CD4-positive, alpha-beta T cell treated with Interleukin-2 at 100 ng/mL for 4 hours (primary cell): ENCODE measurements around the gene HPSE2.
A peak's percentile ranks its signal among the peaks of the same experiment; 100 is the strongest.

Source experiments
- DNase-seq: peaks from one replicate; pipeline ENCODE4 v3.0.0-alpha.2; 2020; ENCODE audit warnings: low spot score

HPSE2 gene

DNA sequence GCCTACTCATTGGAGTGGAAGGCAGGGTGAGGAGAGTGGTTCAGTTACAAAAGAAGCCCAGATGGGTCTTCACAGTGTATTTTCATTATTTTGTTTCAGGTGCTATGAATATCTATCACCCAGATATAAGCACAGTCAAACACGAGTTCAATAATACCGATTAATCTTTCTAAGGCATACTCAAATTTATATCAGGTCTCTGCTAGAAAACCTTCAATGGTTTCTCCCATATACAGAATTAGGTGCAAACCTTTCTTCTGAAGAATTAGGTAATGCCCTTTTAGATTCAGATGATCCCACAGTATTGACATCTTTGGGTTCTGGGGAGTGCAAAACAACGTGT, 774.2 kb downstream of the HPSE2 start:
- DNase-seq, result no peak

DNA sequence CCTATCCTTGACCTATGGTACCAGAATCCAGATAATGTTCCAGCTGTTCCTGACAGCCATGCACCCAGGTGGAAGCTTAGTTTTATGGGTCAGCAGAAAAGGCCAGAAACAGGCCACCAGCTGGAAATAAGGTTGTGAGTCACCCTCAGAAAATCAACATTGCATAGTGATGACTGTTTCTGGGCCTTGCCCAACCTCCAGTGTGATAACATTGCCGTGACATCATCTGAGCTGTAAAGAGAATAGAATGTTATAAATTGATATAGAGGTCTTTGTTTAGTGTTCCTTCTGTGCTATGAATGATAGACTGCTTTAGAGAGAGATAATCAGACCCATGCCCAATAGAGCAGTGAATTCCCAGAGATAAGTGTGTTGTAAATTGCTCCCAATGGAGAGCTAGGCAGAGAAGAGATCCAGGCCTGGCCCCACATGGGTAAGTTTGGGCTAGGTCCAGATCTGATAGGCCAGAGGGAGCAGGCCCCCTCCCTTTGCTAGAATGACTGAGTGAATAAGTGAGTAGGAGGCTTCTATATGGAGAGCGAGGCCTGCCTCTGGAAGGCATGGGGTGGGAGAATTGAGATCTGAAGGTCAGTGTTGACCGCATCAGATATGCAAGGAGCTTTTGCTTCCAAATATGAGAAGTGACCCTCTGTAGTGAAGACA, 774.7 kb downstream of the HPSE2 start:
- DNase-seq, result no peak

DNA sequence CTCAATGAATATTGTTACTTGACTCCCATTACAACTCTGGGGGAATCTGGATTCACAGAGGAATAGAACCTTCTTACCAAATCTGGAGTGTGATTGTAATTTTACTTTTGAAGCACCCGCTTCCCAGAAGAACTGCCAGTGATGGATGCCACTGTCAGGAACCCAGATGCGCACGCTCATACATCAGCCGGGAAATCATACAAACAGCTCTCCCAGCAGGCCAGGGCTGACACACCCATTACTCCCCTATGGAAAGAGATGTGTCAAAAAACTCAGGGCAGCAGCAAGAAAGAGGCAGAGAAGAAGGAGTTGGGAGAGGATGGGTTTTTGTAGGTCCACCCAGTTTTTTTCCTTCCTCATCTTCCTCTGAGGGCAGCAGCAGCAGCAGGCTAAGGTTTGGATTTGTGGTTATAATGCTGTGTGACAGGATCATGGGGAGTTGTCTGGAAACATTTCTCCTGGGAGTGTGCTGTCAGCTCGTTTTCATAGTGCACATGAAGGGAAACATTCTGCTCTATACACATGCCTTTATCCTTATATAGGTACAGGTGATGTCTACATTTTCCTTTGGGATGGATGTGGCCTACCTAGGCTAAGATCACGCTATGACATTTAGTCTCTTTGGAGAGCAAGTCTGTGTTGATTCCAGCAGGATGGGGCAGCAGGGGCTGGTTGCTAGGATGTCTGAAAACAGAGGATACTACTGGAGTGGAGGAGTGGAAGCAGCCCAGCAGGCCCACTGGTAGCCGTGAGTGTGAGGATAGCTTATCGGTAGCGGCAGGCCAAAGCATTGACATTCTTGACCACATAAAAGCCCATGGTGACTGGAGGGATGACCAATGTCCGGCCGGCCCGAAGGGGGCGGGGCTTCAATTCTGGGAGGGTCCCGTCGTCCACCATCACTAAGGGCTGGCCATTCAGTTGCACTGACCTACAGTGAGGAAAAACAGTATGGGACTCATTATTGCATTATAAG, 776.6 kb downstream of the HPSE2 start:
- no peak for DNase-seq

GRCh38 chr10:98457721-98458120, 777.9 kb downstream of the HPSE2 start:
- no peak for DNase-seq

DNA sequence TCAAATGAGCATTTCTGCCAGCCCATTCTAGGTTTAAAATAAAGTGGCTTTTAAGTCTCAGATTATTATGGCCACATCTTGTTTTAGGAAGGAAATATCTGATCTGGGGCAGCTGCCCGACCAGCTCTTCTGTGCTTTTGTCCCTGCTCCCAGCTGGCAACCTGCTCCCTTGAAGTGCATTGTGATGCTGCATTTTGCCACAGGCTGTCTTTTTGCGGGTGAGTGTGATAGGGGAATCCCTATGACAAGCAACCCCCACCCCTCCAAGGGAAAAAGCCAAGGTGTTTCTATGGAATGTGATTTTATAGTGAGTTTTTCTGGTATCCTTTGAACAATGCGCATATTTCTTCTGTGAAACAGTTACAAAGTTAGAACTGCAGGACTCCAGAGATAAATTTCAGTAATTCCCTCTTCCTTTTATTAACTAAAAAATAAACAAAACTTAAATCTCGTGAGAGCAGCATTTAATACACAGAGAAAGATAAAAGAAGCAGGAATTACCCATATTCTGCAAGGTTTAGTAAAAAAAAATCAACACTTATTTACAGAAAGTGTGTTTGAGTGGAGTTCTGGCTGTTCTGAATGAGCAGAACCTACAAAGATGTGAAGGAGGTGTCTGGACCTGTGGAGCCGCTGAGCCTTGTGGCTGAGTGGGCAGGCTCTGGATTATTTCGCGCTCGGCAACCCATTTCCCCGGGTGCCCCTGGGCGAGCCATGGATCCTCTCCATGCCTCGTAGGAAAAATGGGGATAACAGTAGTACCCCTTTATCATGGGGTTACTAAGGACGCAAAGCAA, 778.8 kb downstream of the HPSE2 start:
- DNase-seq, result no peak

DNA sequence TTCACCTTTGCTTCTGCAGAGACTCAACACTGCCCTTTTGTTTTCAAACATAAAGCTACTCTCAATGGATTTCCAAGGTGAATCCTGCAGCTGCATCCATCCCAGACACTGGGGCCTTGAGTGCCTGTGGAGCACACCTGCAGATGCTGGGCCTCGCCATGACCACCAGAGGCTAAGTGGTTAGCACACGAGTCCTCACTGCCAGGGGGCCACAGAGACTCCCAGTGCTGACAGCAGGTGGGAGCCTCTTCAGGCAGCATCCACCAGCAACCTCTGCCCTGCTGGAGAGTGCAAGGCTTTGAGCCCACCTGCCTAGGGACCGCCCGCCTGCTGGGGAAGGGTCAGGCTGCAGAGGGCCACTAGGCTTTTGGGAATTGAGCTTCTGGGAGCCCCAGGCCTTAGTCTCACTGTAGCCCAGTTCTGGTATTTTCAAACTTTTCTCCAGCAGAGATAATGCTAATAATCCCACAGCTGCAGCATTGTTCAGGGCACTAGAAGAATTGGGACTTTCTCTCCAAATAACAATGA, 779.5 kb downstream of the HPSE2 start:
- no peak for DNase-seq

DNA sequence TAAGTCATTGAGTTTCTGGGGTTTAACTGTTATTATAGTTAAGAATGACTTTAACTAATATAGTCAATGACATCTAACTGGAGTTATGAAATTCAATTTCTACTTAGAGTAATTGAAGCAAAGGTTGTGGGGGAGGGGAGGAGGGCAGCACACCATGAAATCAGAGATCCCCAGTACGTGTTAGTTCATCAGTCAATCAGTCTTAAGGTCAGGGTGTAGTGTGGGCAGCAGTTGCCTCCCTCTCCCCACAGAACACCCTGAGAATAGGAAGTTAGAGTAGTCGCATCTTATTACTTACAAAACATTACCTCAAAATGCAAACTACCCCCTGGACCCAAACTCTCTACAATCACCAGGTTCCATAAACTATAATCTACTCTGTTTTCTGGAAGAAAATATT, 781.9 kb downstream of the HPSE2 start:
- DNase-seq, result no peak

DNA sequence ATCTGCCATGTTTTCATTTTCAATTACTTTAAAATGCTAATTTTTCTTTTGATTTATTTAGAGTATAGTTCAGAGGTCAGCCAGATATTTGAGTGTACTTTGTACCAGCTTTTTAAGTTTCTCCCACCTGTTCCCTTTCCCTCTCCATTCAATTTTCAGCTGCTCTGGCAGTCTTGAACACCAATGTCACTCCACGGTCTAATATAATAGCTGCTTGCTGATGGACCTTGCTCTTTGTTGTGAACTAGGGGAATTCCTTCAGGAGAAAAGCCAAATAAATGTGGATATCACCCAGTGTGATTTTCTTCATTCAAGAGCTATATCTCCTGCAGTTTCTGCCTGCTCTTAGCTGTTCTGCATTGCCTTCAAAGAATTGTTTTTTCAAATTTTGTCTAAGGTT, 785.0 kb downstream of the HPSE2 start:
- no peak for DNase-seq

DNA sequence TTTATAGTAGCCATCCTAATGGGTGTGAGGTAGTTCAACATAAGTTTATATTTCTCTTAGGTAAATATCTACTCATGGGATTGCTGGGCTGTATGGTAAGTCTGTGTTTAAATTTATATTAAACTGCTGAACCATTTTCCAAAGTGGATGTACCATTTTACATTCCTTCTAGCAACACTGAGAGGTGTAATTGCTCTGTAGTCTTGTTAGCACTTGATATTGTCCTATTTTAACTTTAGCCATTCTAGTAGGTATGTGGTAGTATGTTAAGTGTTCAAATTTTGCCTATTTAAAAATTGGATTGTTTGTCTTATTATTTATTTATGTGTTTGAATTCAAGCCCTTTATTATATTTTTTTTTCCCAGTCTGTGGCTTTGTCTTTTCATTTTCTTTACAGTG, 786.4 kb downstream of the HPSE2 start:
- DNase-seq, result no peak

DNA sequence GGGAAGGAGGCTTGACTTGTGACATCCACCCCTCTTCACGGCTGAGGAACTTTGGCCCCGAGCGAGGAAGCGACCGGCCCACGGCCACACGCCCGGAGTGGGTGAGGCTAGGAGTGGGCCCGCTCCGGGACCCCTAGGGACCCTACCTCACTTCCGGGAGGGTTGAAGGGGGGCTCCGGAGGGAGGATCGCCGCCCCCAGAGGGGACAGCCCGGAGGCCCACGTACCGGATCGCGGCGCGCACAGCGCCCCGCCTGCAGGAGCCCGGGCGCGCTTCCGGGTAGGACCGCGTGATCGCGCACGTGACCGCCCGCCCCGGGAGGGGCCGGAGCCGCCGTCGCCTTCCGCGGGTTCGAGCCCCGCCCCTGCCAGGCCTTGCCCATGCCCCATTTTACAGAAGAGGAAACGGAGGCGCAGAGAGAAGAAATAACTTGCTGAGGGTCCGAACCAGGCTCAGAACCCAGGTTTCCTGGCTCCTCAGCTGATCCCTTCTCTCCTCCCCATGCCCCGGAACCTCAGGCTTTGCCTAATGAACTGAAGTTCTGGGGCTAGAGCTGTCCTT, 788.9 kb downstream of the HPSE2 start, which contains the start of gene HPS1:
HPS1 (minus strand) TSS at position 275 of the 561 bp plus-strand sequence. CDS start 3,695 bp downstream, outside the sequence.
- DNase-seq, result peak; percentile 77

DNA sequence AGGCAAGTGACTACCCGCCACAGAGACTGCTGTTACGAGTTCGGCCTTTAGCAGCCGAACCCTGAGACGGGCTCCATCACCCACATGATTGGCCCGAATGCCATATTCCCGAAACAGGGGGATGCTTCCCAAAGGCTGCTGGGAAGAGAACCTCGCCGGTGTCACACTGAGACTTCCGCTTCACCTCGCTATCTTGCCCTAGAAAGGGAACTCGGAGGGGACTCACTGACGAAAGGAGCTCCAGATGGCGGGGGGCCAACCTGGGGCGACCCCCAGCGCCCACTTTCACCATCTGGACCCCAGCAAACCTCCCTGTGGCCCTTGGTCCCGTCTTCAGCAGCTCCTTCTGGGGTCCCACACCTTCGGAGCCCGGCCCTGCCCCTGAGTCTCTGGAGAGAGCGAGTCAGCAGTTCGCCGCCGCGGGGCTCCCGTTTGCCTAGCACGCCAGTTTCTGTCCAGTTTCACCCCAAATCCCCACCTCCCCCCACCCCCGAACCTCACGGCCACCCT, 789.4 kb downstream of the HPSE2 start:
- peak; percentile 16 for DNase-seq

- DNase-seq, result no peak
Measured at GRCh38 chr10:98445200-98445812, 790.3 kb downstream of the HPSE2 start.

GRCh38 chr10:98444314-98445006, 791.2 kb downstream of the HPSE2 start:
- DNase-seq, result no peak

DNA sequence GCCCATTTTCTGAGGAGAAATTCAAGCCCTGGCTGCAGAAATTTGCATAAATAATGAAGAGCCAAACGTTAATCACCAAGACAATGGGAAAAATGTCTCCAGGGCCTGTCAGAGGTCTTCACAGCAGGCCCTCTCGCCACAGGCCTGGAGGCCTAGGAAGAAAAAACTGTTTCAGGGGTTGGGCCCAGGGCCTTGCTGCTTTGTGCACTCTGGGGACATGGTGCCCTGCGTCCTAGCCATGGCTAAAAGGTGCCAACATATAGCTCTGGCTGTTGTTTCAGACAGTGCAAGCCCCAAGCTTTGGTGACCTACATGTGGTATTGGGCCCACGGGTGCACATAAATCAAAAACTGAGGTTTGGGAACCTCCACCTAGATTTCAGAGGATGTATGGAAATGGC, 796.9 kb downstream of the HPSE2 start:
- no peak for DNase-seq

DNA sequence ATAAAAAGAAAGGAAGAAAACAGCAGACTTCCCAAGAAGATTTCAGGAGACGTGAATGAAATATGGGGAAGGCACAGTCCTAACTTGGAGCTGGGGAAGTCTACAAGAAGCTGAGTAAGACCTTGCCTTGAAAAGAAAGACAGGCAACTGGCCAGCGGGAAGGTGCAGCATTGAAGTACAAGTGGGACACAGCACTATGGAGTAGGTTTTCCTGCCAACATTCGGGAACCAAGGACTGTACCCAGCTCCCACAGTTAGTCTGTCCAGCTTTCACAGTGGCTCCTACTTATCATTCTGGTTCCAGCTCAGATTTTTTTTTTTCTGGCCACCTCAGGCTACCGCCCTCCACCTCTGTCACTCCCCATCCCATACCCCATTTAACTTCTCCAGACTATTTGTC, 798.9 kb downstream of the HPSE2 start:
- DNase-seq, result no peak

DNA sequence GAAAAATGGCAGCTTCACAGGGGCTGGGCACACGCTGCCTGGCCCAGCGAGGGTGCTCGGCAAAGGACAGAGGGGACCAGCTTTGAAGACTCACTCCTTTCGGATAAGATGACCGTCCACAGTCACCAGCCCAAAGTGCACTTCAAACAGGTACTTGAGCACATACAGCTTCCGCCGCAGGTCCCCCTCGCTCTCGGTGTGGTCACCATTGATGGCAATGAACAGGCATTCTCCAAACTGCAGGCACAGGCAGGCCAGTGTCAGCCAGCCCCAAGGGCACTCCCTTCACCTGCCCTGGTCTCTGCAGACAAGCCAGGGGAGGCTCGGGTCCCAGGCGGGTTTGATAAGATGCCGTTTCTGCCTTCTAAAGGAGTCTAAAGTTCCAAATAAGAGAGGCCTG, 800.5 kb downstream of the HPSE2 start:
- no peak for DNase-seq

DNA sequence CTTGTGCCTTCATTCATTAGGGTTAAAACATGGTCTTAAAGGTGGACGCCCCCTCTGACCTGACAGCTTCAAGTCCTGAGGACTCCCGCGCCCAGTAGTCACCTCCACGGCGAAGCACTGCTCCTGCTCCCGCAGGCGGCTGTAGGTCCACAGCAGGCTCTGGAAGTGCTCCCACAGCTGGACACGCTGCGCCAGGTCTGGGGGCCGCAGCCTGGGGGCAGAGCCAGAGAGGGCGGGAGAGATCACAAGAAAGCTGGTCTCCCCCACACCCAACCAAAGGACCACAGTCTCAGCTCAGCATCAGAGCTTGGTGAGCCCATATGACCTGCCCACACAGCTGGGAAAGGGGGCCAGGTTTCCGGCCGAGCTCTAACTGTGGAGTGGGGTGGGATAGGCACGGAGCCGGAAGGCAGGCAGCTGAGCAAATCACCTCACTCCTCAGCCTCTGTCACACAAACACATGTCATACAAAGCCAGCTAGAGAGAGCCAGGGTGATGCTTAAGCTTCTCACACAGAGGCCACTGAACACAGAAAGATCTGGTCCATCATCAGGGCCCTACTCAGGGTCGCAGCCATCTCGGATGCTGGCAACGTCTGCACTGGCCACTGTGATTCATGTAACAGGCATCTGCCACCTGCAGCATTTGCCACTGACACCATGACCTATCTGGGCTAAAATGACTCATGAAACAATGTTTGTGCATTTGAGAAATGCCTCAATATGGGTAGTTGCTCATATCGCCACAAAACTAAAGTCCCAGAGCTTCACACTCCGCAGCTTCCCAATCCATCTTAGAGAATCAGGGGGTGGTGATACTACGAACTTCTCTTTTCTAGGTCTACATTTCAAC, 801.5 kb downstream of the HPSE2 start:
- no peak for DNase-seq

- no peak for DNase-seq
Measured at GRCh38 chr10:98433371-98433770, 802.3 kb downstream of the HPSE2 start.

DNA sequence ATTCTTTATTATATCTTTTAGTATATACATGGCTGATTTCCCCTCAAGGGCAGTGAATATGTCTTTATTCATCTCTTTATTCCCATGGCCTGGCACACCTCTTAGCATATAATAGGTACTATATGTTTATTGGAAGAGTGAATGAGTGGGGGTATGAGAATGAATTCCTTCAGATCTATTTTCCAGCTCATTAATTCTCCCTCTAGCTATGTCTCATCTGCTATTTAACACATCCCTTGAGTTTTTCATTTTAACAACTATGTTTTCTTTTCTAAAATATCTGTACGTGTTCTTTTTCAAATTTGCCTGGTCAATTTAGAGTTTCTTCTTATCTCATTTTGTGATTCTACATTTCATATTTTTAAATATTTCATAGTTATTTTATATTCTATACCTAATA, 803.3 kb downstream of the HPSE2 start:
- DNase-seq, result no peak

DNA sequence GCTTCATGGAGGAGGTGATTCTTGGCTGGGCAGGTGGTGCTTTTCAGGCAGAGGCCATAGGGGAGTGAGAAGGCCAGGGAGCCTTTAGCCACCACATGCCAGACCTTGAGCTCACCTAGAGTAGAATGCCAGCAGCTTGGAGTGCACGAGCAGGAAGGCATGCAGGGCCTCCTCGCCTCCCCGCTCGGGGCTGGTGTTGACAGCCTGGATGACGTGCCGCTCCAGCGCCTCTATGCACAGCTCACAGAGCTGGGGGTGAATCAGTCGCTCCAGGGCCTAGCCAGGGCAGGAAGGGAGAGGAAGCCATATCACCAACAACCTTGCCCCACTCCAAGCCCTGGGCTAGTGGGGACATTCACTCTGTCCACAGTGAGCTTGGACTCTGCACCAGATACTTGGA, 804.6 kb downstream of the HPSE2 start:
- no peak for DNase-seq
